Aorta (tissue), 5 donors: ENCODE measurements around the gene CPEB1. TPM values are rescaled to one million over a fixed set of nuclear protein-coding genes. Genes with fewer than 3 reads are reported as not detected.
"Not testable (repeated sequence)": the region's sequence is repeated elsewhere in the genome, so short reads cannot be mapped to it uniquely, and the experiment has no call there.

Experiments used
- ATAC-seq: fragments of 200-7000 bp; cut with Tn5 transposase; one replicate; pipeline ENCODE4 v1.9.1; 2022; ENCODE audit warnings: moderate library complexity; ENCODE audit not compliant: low FRiP score
- DNase-seq, 2 donors: peaks; one replicate each; pipeline ENCODE4 v3.0.0-alpha.2; 2020
- H3K27ac ChIP-seq, 2 donors: one replicate each; pipeline ENCODE4 v1.5.1; 2013; ENCODE audit warnings: low read length in 2 of 2, mild to moderate bottlenecking in 2 of 2, moderate library complexity in 2 of 2, control low read depth in 1 of 2, inconsistent platforms in 1 of 2, low read depth in 1 of 2
- H3K27me3 ChIP-seq, 2 donors: one replicate each; pipeline ENCODE4 v1.6.1; 2013; ENCODE audit warnings: control low read depth in 1 of 2, low read length in 1 of 2, mild to moderate bottlenecking in 1 of 2, moderate library complexity in 1 of 2; ENCODE audit not compliant: insufficient read depth in 2 of 2, control insufficient read depth in 1 of 2
- H3K36me3 ChIP-seq, 2 donors: one replicate each; pipeline ENCODE4 v1.6.1; 2013; ENCODE audit warnings: control low read depth in 1 of 2, low read length in 1 of 2, mild to moderate bottlenecking in 1 of 2; ENCODE audit not compliant: insufficient read depth in 2 of 2, control insufficient read depth in 1 of 2
- H3K4me1 ChIP-seq, 2 donors: one replicate each; pipeline ENCODE4 v1.6.1; 2013; ENCODE audit warnings: low read length in 2 of 2, control low read depth in 1 of 2, mild to moderate bottlenecking in 1 of 2, moderate library complexity in 1 of 2; ENCODE audit not compliant: insufficient read depth in 2 of 2, control insufficient read depth in 1 of 2
- H3K4me3 ChIP-seq, 2 donors: one replicate each; pipeline ENCODE4 v1.5.1; 2013; ENCODE audit warnings: low read length in 2 of 2, control low read depth in 1 of 2, mild to moderate bottlenecking in 1 of 2
- H3K9me3 ChIP-seq: one replicate; pipeline ENCODE4 v1.6.1; 2013; ENCODE audit warnings: mild to moderate bottlenecking, low read length; ENCODE audit not compliant: control insufficient read depth
- WGBS, 2 donors: extraction: QIAGEN DNeasy Blood & Tissue Kit; methylation state at CpG; one replicate each; pipeline ENCODE4 v1.1.7; 2013; 5-methylcytosine and 5-hydroxymethylcytosine counted together
- intact Hi-C, 2 donors: fragments of 100-400 bp; cut with DNase I; formaldehyde crosslinking; loops; one replicate each; pipeline versions ENCODE4 v1.14.2 to v1.15.0; 2022
- polyA plus RNA-seq, 2 donors: library from polyadenylated mRNA; stranded (reverse); fragments of 200-250 nt; gene quantifications; one replicate each; pipeline ENCODE4 v1.2.3, GENCODE V29; 2013
- total RNA-seq, 2 donors: library from RNA; stranded (reverse); fragmentation: NEBNext Ultra II Directional; extraction: Animal tissue kit (Norgen Biotek cat#: 25700); gene quantifications; one replicate each; pipeline ENCODE4 v1.2.1, GENCODE V29; 2021
- donor health status: healthy with polysubstance abuse.
- donor health status: Bipolar disorder and iron deficiency.
- donor health status: DM: no; HTN: no; CAD: no.
- donor health status: DM: no; HTN: no; CAD: no.
- donor health status: DM: yes; HTN: yes; CAD: no.

CPEB1 gene
- total and polyA plus RNA-seq, 4 donors = 0.88 to 10.3 (median 2.6) TPM

GRCh38 chr15:82534457-82534861 lies 112.7 kb downstream of the CPEB1 start:
- H3K4me3 ChIP-seq, H3K9me3 ChIP-seq, DNase-seq, H3K4me1 ChIP-seq, ATAC-seq, H3K36me3 ChIP-seq, H3K27ac ChIP-seq, H3K27me3 ChIP-seq: not testable (repeated sequence)
- 98 to 100% methylated on average over 3 of the region's 3 CpGs for WGBS, 2 donors
- intact Hi-C loops = loop anchor here in 1 of 2 donors (10.0 kb wide), 1 partner anchor 530 kb away; the partner anchor contains the start of gene BTBD1

- Histone ChIP-seq H3K4me1 (no peaks in the 10 kb centered on the region), H3K4me3 (no peak overlapping the region), H3K9me3 (no peaks in the 10 kb centered on the region), H3K27ac (no peak overlapping the region), H3K36me3 (peaks cover 6% of the 10 kb centered on the region in 2 donors), H3K27me3 (no peaks in the 10 kb centered on the region)
- no peak for ATAC-seq
- DNase-seq = no peak
- 93 to 98% methylated on average over 3 of the region's 3 CpGs for WGBS, 2 donors
- intact Hi-C loops = loop anchor here in 1 of 2 donors (10.0 kb wide), 1 partner anchor 531 kb away; the partner anchor contains the start of gene BTBD1
These were observed 113.4 kb downstream of the CPEB1 start for GRCh38 chr15:82533801-82534200.

- WGBS, 2 donors = 92 to 94% methylated on average over 15 of the region's 15 CpGs
- H3K27ac ChIP-seq = no peak overlapping the region
These were observed 114.1 kb downstream of the CPEB1 start for GRCh38 chr15:82532991-82533481.

GRCh38 chr15:82532383-82532990 lies 114.7 kb downstream of the CPEB1 start:
- H3K9me3 ChIP-seq = no peaks in the 10 kb centered on the region
- DNase-seq (no peak), ATAC-seq (no peak)
- H3K27ac ChIP-seq = no peak overlapping the region
- H3K36me3 ChIP-seq = peaks cover 2 to 5% of the 10 kb centered on the region in 2 donors
- no peaks in the 10 kb centered on the region for H3K4me1 ChIP-seq
- no peak overlapping the region for H3K4me3 ChIP-seq
- H3K27me3 ChIP-seq = no peaks in the 10 kb centered on the region
- intact Hi-C loops = loop anchor here in 1 of 2 donors (10.0 kb wide), 1 partner anchor 532 kb away; the partner anchor contains the start of gene BTBD1
- 85 to 88% methylated on average over 9 of the region's 9 CpGs for WGBS, 2 donors

More at GRCh38 chr15:82532991-82533481, 114.1 kb downstream of the CPEB1 start:
- intact Hi-C loops = loop anchor here in 1 of 2 donors (10.0 kb wide), 1 partner anchor 532 kb away; the partner anchor contains the start of gene BTBD1
- DNase-seq (peak in 1 of 2 donors; percentile 75), ATAC-seq (no peak)
- no peaks in the 10 kb centered on the region for H3K9me3 ChIP-seq
- H3K27me3 ChIP-seq = no peaks in the 10 kb centered on the region
- H3K36me3 ChIP-seq = peaks cover 6% of the 10 kb centered on the region in 2 donors
- no peaks in the 10 kb centered on the region for H3K4me1 ChIP-seq
- H3K4me3 ChIP-seq = no peak overlapping the region

- WGBS, 2 donors = 82 to 83% methylated on average over 10 to 11 of the region's 11 CpGs
- intact Hi-C loops = loop anchor here in 1 of 2 donors (10.0 kb wide), 1 partner anchor 533 kb away; the partner anchor contains the start of gene BTBD1
- Histone ChIP-seq H3K9me3 (no peaks in the 10 kb centered on the region), H3K27me3 (no peaks in the 10 kb centered on the region), H3K36me3 (no peaks in the 10 kb centered on the region), H3K4me1 (no peaks in the 10 kb centered on the region), H3K4me3 (no peak overlapping the region), H3K27ac (no peak overlapping the region)
- DNase-seq = peak in 1 of 2 donors; percentile 24
- ATAC-seq = no peak
These were observed 115.4 kb downstream of the CPEB1 start for GRCh38 chr15:82531496-82532382.

- WGBS, 2 donors = 16 to 17% methylated on average over 10 of the region's 10 CpGs
- Histone ChIP-seq H3K27me3 (no peaks in the 10 kb centered on the region), H3K36me3 (no peaks in the 10 kb centered on the region), H3K4me1 (no peaks in the 10 kb centered on the region), H3K4me3 (no peak overlapping the region), H3K27ac (no peak overlapping the region), H3K9me3 (no peaks in the 10 kb centered on the region)
- DNase-seq (peak; percentile 68 to 88), ATAC-seq (no peak)
- intact Hi-C loops = loop anchor here in 1 of 2 donors (10.0 kb wide), 1 partner anchor 534 kb away; the partner anchor contains the start of gene BTBD1
These were observed 116.4 kb downstream of the CPEB1 start for GRCh38 chr15:82530606-82531379.

- ATAC-seq = no peak
- no peak overlapping the region for H3K4me3 ChIP-seq
- H3K9me3 ChIP-seq = no peaks in the 10 kb centered on the region
- H3K36me3 ChIP-seq = no peaks in the 10 kb centered on the region
- H3K27ac ChIP-seq = no peak overlapping the region
- intact Hi-C loops = loop anchor here in 1 of 2 donors (10.0 kb wide), 1 partner anchor 535 kb away; the partner anchor contains the start of gene BTBD1
- no peaks in the 10 kb centered on the region for H3K4me1 ChIP-seq
- H3K27me3 ChIP-seq = no peaks in the 10 kb centered on the region
- DNase-seq = peak in 1 of 2 donors; percentile 37
- WGBS, 2 donors = 82% methylated on average over 3 of the region's 3 CpGs
These were observed 117.2 kb downstream of the CPEB1 start for GRCh38 chr15:82530006-82530405.

- H3K27ac ChIP-seq, intact Hi-C loops, DNase-seq, H3K4me3 ChIP-seq, H3K9me3 ChIP-seq, ATAC-seq, H3K4me1 ChIP-seq, H3K36me3 ChIP-seq, H3K27me3 ChIP-seq: not testable (repeated sequence)
- no CpG with 5 or more reads among the region's 48 CpGs for WGBS, 2 donors
These were observed 133.6 kb downstream of the CPEB1 start for GRCh38 chr15:82513587-82513986.
